Esophagus muscularis mucosa (tissue), 4 donors: ENCODE data around the gene TMEM45A. TPM values are rescaled to one million over a fixed set of nuclear protein-coding genes. Genes with fewer than 3 reads are reported as not detected.

Source experiments
- DNase-seq: peaks from one replicate; pipeline ENCODE4 v3.0.0-alpha.2; 2017; ENCODE audit errors: extremely low spot score
- H3K27ac ChIP-seq, 4 donors: fragments of 200-600 bp; sonication (generic); replicated peaks in 1 of 4; 1 replicate in 3 of 4; 2 replicates in 1 of 4; pipeline ENCODE4 v1.5.1; 2016 to 2019; ENCODE audit warnings: mild to moderate bottlenecking in 1 of 4
- H3K27me3 ChIP-seq, 4 donors: fragments of 200-600 bp; sonication (generic); one replicate each; pipeline versions ENCODE4 v1.5.1 to v1.6.0; 2016 to 2019
- H3K36me3 ChIP-seq, 4 donors: fragments of 200-600 bp; sonication (generic); one replicate each; pipeline ENCODE4 v1.5.1; 2016 to 2019
- H3K4me1 ChIP-seq, 4 donors: fragments of 200-600 bp; sonication (generic); one replicate each; pipeline ENCODE4 v1.5.1; 2016 to 2019
- H3K4me3 ChIP-seq, 4 donors: fragments of 200-600 bp; sonication (generic); 1 replicate in 2 of 4; 2 replicates in 2 of 4; pipeline ENCODE4 v1.5.1; 2016 to 2019; ENCODE audit warnings: mild to moderate bottlenecking in 4 of 4, moderate library complexity in 1 of 4
- H3K9me3 ChIP-seq, 4 donors: fragments of 200-600 bp; sonication (generic); 1 replicate in 3 of 4; 2 replicates in 1 of 4; pipeline ENCODE4 v1.5.1; 2016 to 2019
- EP300 ChIP-seq: sonication (generic); formaldehyde crosslinking; IDR thresholded peaks from one replicate; pipeline ENCODE4 v1.6.1; 2017; ENCODE audit warnings: antibody characterized with exemption
- POLR2A ChIP-seq: fragments of 450-650 bp; IDR thresholded peaks from one replicate; pipeline ENCODE4 v1.6.1; 2017; ENCODE audit warnings: antibody characterized with exemption, moderate library complexity, mild to moderate bottlenecking, low read depth
- POLR2AphosphoS5 ChIP-seq, 2 donors: sonication (generic); formaldehyde crosslinking; IDR thresholded peaks; one replicate each; pipeline ENCODE4 v1.6.1; 2017; ENCODE audit warnings: antibody characterized with exemption in 2 of 2
- WGBS: methylation state at CpG from one replicate; pipeline ENCODE4 v1.1.5; 2018; 5-methylcytosine and 5-hydroxymethylcytosine counted together
- intact Hi-C: fragments of 100-400 bp; cut with DNase I; formaldehyde crosslinking; loops from one replicate; pipeline ENCODE4 v1.15.1; 2023
- total RNA-seq, 4 donors: library from RNA; depleted of rRNA; stranded (reverse); fragments of >200 nt; gene quantifications; one replicate each; pipeline versions ENCODE4 v1.1.0 to v1.2.1, GENCODE V29; 2016
- TF ChIP-seq, protein P1 (sequence below), 3 experiments: fragments of 200-600 bp in 2 of 3; fragments of 450-650 bp in 1 of 3; sonication (generic) in 2 of 3; IDR thresholded peaks; one replicate each; pipeline ENCODE4 v1.5.1; 2017 to 2019; ENCODE audit warnings: antibody characterized with exemption in 3 of 3, mild to moderate bottlenecking in 2 of 3, moderate library complexity in 1 of 3

Gene TMEM45A
- total RNA-seq, 4 donors from 2014 or later, result 8.7 to 17.2 (median 9.6) TPM

GRCh38 chr3:100548053-100548452, 55.6 kb downstream of the TMEM45A start:
- no peak overlapping the region for H3K27ac ChIP-seq
- no peaks in the 10 kb centered on the region for H3K9me3 ChIP-seq
- no peaks in the 10 kb centered on the region for H3K27me3 ChIP-seq
- H3K4me3 ChIP-seq, result no peak overlapping the region
- 25% methylated on average over 2 of the region's 2 CpGs for WGBS
- H3K4me1 ChIP-seq, result no peaks in the 10 kb centered on the region
- intact Hi-C loops, result no loop called here
- no peaks in the 10 kb centered on the region for H3K36me3 ChIP-seq
- DNase-seq, result no peak
- TF ChIP-seq, protein P1, sequence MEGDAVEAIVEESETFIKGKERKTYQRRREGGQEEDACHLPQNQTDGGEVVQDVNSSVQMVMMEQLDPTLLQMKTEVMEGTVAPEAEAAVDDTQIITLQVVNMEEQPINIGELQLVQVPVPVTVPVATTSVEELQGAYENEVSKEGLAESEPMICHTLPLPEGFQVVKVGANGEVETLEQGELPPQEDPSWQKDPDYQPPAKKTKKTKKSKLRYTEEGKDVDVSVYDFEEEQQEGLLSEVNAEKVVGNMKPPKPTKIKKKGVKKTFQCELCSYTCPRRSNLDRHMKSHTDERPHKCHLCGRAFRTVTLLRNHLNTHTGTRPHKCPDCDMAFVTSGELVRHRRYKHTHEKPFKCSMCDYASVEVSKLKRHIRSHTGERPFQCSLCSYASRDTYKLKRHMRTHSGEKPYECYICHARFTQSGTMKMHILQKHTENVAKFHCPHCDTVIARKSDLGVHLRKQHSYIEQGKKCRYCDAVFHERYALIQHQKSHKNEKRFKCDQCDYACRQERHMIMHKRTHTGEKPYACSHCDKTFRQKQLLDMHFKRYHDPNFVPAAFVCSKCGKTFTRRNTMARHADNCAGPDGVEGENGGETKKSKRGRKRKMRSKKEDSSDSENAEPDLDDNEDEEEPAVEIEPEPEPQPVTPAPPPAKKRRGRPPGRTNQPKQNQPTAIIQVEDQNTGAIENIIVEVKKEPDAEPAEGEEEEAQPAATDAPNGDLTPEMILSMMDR (IDR thresholded peaks at IDR 0.05), result no peak
- no peak for TF ChIP-seq POLR2A
- TF ChIP-seq EP300, result no peak
- TF ChIP-seq POLR2AphosphoS5 (IDR thresholded peaks at IDR 0.05), result no peak

- H3K4me1 ChIP-seq, result no peaks in the 10 kb centered on the region
- intact Hi-C loops, result no loop called here
- H3K4me3 ChIP-seq, result no peak overlapping the region
- H3K27me3 ChIP-seq, result no peaks in the 10 kb centered on the region
- TF ChIP-seq POLR2A, result no peak
- TF ChIP-seq EP300, result no peak
- TF ChIP-seq POLR2AphosphoS5 (IDR thresholded peaks at IDR 0.05), result no peak
- TF ChIP-seq, protein P1 (IDR thresholded peaks at IDR 0.05), result no peak
- H3K36me3 ChIP-seq, result no peaks in the 10 kb centered on the region
- DNase-seq, result no peak
- H3K27ac ChIP-seq, result no peak overlapping the region
- H3K9me3 ChIP-seq, result no peaks in the 10 kb centered on the region
- 88% methylated on average over 3 of the region's 3 CpGs for WGBS
Measured at GRCh38 chr3:100553618-100554372, 61.4 kb downstream of the TMEM45A start.

DNA sequence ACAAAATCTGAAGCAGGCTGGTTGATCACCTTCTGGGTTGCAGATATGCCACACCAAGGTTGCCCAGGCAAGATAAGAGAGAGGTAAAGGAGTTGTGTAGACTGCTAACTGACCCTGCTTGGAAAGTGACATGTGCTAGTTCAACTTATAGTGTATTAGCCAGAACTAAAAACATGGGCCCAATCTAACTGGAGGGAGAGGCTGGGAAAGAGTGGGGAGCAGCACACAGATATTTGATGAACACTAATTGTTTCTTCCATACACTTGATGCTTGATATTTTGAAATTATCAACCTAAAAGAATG, 61.9 kb downstream of the TMEM45A start:
- DNase-seq, result no peak
- TF ChIP-seq, protein P1 (IDR thresholded peaks at IDR 0.05), result no peak
- TF ChIP-seq POLR2AphosphoS5 (IDR thresholded peaks at IDR 0.05), result no peak
- no peak for TF ChIP-seq EP300
- TF ChIP-seq POLR2A, result no peak
- no peaks in the 10 kb centered on the region for H3K36me3 ChIP-seq
- H3K4me1 ChIP-seq, result no peaks in the 10 kb centered on the region
- no peaks in the 10 kb centered on the region for H3K27me3 ChIP-seq
- intact Hi-C loops, result no loop called here
- H3K27ac ChIP-seq, result no peak overlapping the region
- no peak overlapping the region for H3K4me3 ChIP-seq
- H3K9me3 ChIP-seq, result no peaks in the 10 kb centered on the region

DNA sequence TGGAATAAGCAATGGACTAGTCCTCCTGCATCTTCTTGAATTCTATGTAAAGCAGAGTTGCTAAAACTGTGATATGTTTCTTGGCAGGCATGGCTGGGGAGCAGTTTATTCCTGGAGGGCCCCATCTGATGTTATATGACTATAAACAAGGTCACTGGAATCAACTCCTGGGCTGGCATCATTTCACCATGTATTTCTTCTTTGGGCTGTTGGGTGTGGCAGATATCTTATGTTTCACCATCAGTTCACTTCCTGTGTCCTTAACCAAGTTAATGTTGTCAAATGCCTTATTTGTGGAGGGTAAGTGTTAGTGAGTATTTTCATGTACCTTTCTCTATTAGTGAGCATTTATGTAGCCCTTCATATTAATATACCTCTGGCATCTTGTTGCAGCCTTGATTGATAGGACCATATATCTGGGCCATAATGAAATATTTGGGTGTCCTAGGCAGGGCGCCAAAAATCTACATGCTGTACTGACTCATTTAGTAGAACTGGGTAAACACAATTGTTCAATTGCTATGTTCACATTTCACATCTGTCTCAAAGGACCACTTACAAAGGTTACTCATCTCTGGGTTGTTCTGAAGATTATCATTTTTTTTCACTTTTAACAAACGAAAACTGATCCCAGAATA, 64.4 kb downstream of the TMEM45A start:
- Histone ChIP-seq H3K36me3 (no peaks in the 10 kb centered on the region), H3K9me3 (no peaks in the 10 kb centered on the region), H3K27ac (no peak overlapping the region), H3K27me3 (no peaks in the 10 kb centered on the region), H3K4me3 (no peak overlapping the region), H3K4me1 (no peaks in the 10 kb centered on the region)
- DNase-seq, result no peak
- WGBS, result 80% methylated on average over 2 of the region's 2 CpGs
- no peak for TF ChIP-seq EP300
- no peak for TF ChIP-seq POLR2A
- TF ChIP-seq POLR2AphosphoS5 (IDR thresholded peaks at IDR 0.05), result no peak
- TF ChIP-seq, protein P1 (IDR thresholded peaks at IDR 0.05), result no peak
- intact Hi-C loops, result no loop called here
